ENCODE data around the gene SH3BGRL.

Gene SH3BGRL

DNA sequence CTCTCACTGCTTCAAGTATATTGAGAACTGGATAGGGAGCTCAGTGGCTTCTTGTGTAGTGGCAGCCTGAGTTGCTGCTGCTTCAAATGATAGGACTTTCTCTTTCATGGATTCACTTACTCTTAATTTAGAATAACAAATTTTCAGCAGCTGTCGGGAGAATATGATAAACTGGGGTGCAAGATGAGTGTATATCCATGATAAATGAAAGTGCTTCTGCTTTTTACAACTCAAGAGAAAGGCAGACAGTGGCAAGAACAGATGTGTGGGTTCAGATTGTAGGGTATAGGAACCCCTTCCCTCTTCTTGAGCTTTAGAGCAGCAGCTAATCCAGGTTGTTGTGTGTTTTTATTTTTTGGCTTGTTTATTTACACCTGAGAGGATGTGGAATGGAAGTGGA is 1.0 kb downstream of the SH3BGRL start:
- TF ChIP-seq, protein P1, sequence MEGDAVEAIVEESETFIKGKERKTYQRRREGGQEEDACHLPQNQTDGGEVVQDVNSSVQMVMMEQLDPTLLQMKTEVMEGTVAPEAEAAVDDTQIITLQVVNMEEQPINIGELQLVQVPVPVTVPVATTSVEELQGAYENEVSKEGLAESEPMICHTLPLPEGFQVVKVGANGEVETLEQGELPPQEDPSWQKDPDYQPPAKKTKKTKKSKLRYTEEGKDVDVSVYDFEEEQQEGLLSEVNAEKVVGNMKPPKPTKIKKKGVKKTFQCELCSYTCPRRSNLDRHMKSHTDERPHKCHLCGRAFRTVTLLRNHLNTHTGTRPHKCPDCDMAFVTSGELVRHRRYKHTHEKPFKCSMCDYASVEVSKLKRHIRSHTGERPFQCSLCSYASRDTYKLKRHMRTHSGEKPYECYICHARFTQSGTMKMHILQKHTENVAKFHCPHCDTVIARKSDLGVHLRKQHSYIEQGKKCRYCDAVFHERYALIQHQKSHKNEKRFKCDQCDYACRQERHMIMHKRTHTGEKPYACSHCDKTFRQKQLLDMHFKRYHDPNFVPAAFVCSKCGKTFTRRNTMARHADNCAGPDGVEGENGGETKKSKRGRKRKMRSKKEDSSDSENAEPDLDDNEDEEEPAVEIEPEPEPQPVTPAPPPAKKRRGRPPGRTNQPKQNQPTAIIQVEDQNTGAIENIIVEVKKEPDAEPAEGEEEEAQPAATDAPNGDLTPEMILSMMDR (IDR thresholded peaks at IDR 0.05; ENCODE audit: insufficient read depth, low read depth, low read length, missing control alignments) = no peak
- DNase-seq (ENCODE audit: low read depth) = no peak
- H3K4me3 ChIP-seq (ENCODE audit: low read length) = peak overlapping the region; percentile 77

DNA sequence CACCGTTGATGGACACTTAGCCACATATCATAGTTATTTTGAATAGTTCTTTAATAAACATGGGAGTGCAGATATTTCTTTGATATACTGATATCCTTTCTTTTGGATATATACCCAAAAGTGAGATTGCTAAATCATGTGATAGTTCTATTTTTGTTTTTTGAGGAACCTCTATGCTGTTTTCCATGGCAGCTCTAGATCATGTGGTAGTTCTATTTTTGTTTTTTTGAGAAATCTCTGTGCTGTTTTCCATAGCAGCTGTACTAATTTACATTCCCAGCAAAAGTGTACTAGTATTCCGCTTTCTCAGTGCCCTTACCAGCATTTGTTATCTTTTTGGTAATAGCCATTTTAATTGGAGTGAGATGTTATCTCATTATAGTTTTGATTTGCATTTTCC is 3.6 kb downstream of the SH3BGRL start:
- no peak for DNase-seq (ENCODE audit: low read depth)
- TF ChIP-seq, protein P1 (IDR thresholded peaks at IDR 0.05; ENCODE audit: insufficient read depth, low read depth, low read length, missing control alignments) = no peak
- H3K4me3 ChIP-seq (ENCODE audit: low read length) = no peak overlapping the region

DNA sequence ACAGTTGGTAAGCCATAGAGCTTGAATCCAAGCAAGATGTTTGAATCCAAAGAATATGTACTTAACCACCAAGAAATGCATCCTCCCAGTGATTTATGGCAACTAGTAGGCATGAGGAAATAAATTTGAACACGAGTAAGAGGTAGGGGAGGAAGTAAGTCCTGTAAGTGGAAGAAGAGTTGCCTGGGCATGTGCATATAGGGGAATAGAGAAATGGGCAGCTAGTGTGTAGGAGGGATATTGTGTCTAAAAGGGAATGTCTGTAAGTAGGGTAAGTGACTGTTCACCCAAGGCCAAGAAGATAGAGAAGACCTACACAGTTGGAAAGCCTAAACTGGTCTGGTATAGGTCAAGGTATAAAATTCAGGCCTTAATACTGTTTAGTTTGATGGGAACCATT is 4.6 kb downstream of the SH3BGRL start:
- no peak overlapping the region for H3K4me3 ChIP-seq (ENCODE audit: low read length)
- no peak for DNase-seq (ENCODE audit: low read depth)

DNA sequence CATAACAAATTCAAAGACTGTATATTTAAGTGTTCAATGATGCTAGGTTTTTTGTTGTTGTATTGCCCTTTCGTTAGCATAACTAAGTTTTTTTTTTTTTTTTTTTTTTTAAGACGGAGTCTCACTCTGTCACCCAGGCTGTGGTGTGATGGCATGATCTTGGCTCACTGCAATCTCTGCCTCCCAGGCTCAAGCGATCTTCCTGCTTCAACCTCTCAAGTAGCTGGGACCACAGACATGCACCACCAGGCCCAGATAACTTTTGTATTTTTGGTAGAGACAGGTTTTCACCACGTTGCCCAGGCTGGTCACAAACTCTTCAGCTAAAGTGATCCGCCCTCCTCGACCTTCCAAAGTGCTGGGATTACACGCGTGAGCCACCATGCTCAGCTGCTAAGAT is 7.0 kb downstream of the SH3BGRL start:
- no peak for DNase-seq (ENCODE audit: low read depth)
- no peak overlapping the region for H3K4me3 ChIP-seq (ENCODE audit: low read length)
- TF ChIP-seq, protein P1 (IDR thresholded peaks at IDR 0.05; ENCODE audit: insufficient read depth, low read depth, low read length, missing control alignments) = no peak

More for the DNA sequence above, 4.6 kb downstream of the SH3BGRL start:
- TF ChIP-seq, protein P1 (IDR thresholded peaks at IDR 0.05; ENCODE audit: insufficient read depth, low read depth, low read length, missing control alignments) = no peak

DNA sequence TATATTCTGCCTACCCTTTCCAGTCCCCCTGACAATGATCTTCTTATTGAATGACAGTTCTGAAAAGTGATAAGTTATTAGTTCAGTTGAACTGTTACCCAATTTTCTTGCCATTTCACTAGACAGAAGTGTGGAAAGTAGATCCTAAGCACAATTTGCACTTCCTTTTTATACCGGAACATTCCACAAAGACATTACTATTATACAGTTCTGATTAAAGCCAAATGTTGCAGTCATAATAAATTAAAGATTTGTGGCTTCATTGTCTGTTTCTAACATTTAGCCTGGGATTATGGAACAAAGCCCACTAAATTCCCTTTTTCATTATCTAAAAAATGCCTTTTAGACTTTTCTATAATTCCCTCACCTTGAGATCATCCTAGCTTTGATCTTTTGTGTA is 13.8 kb downstream of the SH3BGRL start:
- no peak for DNase-seq (ENCODE audit: low read depth)
- no peak overlapping the region for H3K4me3 ChIP-seq (ENCODE audit: low read length)
- TF ChIP-seq, protein P1 (IDR thresholded peaks at IDR 0.05; ENCODE audit: insufficient read depth, low read depth, low read length, missing control alignments) = no peak

DNA sequence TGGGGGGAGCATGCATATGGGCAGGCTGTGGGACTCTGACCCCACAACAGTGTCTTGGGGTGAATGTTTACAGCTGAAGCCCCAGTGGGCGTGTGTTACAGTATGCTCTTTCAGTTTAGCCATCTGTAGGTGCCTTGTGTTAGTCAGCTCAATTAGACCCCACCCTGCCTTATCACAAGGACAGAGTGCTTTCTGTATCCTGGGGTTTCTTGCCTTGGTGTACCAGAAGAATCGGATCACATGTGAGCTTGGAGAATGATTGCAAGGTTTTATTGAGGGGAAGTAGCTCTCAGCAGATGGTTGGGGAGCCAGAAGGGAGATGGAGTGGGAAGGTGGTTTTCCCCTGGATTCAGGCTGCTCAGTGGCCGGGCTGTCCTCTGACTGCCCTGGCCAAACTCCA is 27.3 kb downstream of the SH3BGRL start:
- no peak overlapping the region for H3K4me3 ChIP-seq (ENCODE audit: low read length)
- no peak for DNase-seq (ENCODE audit: low read depth)
- TF ChIP-seq, protein P1 (IDR thresholded peaks at IDR 0.05; ENCODE audit: insufficient read depth, low read depth, low read length, missing control alignments) = no peak

DNA sequence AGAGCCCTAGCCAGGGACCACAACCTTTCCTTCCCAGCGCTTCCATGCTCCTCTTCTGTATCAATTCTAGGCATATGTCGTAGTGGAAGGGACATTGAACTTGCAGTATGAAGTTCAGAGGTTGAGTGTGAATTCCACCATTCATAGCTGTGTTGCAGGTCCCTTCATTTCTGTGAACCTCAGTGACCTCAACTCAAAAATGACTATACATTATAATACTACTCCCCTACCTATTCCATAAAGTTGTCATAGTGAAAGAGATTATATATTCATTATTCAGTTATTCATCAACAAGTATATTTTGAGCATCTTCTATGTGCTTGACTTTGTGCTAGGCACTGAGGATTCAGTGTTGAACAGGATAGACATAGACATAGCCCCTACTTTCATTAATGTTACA is 28.0 kb downstream of the SH3BGRL start:
- TF ChIP-seq, protein P1 (IDR thresholded peaks at IDR 0.05; ENCODE audit: insufficient read depth, low read depth, low read length, missing control alignments) = no peak
- no peak overlapping the region for H3K4me3 ChIP-seq (ENCODE audit: low read length)
- DNase-seq (ENCODE audit: low read depth) = no peak
